Cardiac muscle cell (in vitro differentiated cells and primary cell): ENCODE measurements around the gene POLN. TPM values are rescaled to one million over a fixed set of nuclear protein-coding genes. Genes with fewer than 3 reads are reported as not detected.

Source experiments
- DNase-seq, 2 donors: peaks; one replicate each; pipeline versions ENCODE4 v3.0.0 to v3.0.0-alpha.2; 2010 to 2017; ENCODE audit warnings: low read depth in 1 of 2, low spot score in 1 of 2
- H3K27ac ChIP-seq: fragments of 200-600 bp; sonication (generic); 2 replicates; pipeline ENCODE4 v1.5.1; 2016
- H3K27me3 ChIP-seq: fragments of 200-600 bp; sonication (generic); 2 replicates; pipeline ENCODE4 v1.6.0; 2016; ENCODE audit warnings: control low read depth
- H3K36me3 ChIP-seq: fragments of 200-600 bp; sonication (generic); 2 replicates; pipeline ENCODE4 v1.5.1; 2016; ENCODE audit warnings: control low read depth
- H3K4me1 ChIP-seq: fragments of 200-600 bp; sonication (generic); 2 replicates; pipeline ENCODE4 v1.8.1; 2017; ENCODE audit warnings: low read depth, mild to moderate bottlenecking, mixed run types
- H3K4me3 ChIP-seq: fragments of 200-600 bp; sonication (generic); 2 replicates; pipeline ENCODE4 v1.5.1; 2016; ENCODE audit warnings: mild to moderate bottlenecking
- H3K9me3 ChIP-seq: fragments of 200-600 bp; sonication (generic); 2 replicates; pipeline ENCODE4 v1.5.1; 2017; ENCODE audit warnings: low read depth, mild to moderate bottlenecking, control low read depth
- polyA plus RNA-seq: library from polyadenylated mRNA; unstranded; fragments of >200 nt; fragmentation: Nextera tagmentation; extraction: Ambion mirVana; gene quantifications from 2 replicates; pipeline ENCODE4 v1.2.1, GENCODE V29; 2016
- total RNA-seq: library from RNA; depleted of rRNA; stranded (reverse); fragments of >200 nt; gene quantifications from 2 replicates; pipeline ENCODE4 v1.2.3, GENCODE V29; 2016
- TF ChIP-seq, protein P1 (sequence below): IDR thresholded peaks from 2 replicates; pipeline ENCODE4 v1.5.1; 2012; ENCODE audit warnings: low read depth, mild to moderate bottlenecking, low read length

The POLN gene
- total and polyA plus RNA-seq, 2 experiments from 2014 or later, result 5.2 to 9.0 TPM

DNA sequence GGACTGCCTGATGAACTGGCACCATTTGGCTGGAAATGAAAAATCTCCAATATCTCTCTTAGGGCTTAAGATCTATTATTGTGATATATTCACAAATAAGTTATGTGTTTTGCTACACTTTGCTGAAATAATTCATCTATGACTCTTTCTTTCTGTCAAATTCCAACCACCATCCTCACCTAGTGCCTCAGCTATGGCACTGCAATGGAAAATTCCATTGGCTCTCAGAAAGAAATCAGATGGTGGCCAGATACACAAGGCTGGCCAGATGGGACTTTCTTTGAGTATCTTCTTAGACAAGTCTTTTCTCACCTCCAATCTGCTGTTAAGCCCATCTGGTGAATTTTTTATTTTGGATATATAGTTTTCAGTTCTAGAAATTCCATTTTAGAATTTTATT, 154.8 kb downstream of the POLN start:
- peaks cover 31% of the 10 kb centered on the region for H3K4me1 ChIP-seq
- no peak overlapping the region for H3K27ac ChIP-seq
- TF ChIP-seq, protein P1, sequence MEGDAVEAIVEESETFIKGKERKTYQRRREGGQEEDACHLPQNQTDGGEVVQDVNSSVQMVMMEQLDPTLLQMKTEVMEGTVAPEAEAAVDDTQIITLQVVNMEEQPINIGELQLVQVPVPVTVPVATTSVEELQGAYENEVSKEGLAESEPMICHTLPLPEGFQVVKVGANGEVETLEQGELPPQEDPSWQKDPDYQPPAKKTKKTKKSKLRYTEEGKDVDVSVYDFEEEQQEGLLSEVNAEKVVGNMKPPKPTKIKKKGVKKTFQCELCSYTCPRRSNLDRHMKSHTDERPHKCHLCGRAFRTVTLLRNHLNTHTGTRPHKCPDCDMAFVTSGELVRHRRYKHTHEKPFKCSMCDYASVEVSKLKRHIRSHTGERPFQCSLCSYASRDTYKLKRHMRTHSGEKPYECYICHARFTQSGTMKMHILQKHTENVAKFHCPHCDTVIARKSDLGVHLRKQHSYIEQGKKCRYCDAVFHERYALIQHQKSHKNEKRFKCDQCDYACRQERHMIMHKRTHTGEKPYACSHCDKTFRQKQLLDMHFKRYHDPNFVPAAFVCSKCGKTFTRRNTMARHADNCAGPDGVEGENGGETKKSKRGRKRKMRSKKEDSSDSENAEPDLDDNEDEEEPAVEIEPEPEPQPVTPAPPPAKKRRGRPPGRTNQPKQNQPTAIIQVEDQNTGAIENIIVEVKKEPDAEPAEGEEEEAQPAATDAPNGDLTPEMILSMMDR, result no peak
- no peaks in the 10 kb centered on the region for H3K36me3 ChIP-seq
- no peaks in the 10 kb centered on the region for H3K27me3 ChIP-seq
- no peaks in the 10 kb centered on the region for H3K9me3 ChIP-seq
- DNase-seq, result no peak
- no peak overlapping the region for H3K4me3 ChIP-seq

DNA sequence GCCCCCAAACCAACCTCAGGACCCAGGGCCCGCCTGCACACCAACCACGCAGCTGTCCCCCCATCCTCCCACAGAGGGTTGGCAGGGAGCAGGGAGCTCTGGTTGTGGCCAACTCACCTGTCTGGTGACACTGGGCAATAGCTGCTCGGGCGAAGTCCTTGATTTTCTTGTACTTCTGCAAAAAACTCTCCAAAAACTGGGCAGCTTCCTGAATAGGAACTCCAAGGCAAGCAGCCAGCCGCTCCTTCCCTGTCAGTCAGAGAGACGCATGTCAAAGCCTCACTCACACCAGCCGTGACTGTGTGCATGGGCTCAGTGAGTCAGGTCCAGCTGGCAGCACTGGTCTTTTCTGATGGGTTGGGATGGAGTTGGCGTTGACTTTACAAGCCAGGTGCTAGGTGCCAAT, 156.4 kb downstream of the POLN start:
- no peaks in the 10 kb centered on the region for H3K36me3 ChIP-seq
- TF ChIP-seq, protein P1, result no peak
- no peaks in the 10 kb centered on the region for H3K27me3 ChIP-seq
- no peak overlapping the region for H3K27ac ChIP-seq
- H3K9me3 ChIP-seq, result no peaks in the 10 kb centered on the region
- peaks cover 23% of the 10 kb centered on the region for H3K4me1 ChIP-seq
- no peak for DNase-seq
- H3K4me3 ChIP-seq, result no peak overlapping the region

DNA sequence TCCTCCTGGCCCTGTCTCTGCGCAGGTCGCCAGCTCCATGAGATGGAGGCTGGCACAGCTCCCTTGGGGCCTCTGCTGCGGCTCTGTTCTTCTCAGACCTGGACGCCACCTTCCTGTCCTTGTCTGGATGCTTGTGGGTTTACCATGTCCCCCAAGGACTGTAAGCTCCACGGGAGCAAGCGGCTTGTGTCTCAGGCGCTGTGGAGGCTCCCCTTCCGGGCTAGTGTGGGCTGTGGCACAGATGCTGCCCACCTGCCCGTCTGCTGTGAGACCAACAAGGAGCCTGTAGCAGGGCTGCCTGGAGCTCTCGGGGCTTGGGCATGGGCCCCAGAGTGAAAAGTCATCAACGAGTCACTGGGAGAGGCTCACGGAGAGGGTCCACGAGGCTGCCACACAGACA, 157.6 kb downstream of the POLN start:
- Histone ChIP-seq H3K36me3 (no peaks in the 10 kb centered on the region), H3K4me3 (no peak overlapping the region), H3K9me3 (no peaks in the 10 kb centered on the region), H3K27ac (no peak overlapping the region), H3K27me3 (no peaks in the 10 kb centered on the region), H3K4me1 (peaks cover 11% of the 10 kb centered on the region)
- no peak for DNase-seq
- TF ChIP-seq, protein P1, result no peak

DNA sequence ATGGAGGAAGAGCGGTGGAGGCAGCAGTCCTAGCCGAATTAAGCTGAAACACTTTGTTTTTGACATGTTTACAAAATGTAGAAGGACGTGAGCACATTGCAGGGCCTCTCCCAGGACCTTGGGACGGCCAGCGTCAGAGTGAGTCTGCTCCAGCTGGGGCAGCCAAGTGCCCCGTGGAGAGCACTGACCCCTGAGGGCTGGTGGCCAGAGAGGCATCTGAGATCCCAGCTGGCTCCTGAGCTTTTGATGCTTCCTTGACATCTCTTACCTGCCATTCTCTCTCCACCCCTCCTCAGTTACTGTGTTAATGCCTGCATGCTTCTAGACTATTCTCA, 158.1 kb downstream of the POLN start:
- Histone ChIP-seq H3K36me3 (no peaks in the 10 kb centered on the region), H3K9me3 (no peaks in the 10 kb centered on the region), H3K4me1 (peaks cover 6% of the 10 kb centered on the region), H3K27ac (no peak overlapping the region), H3K4me3 (no peak overlapping the region), H3K27me3 (no peaks in the 10 kb centered on the region)
- no peak for DNase-seq
- TF ChIP-seq, protein P1, result no peak

DNA sequence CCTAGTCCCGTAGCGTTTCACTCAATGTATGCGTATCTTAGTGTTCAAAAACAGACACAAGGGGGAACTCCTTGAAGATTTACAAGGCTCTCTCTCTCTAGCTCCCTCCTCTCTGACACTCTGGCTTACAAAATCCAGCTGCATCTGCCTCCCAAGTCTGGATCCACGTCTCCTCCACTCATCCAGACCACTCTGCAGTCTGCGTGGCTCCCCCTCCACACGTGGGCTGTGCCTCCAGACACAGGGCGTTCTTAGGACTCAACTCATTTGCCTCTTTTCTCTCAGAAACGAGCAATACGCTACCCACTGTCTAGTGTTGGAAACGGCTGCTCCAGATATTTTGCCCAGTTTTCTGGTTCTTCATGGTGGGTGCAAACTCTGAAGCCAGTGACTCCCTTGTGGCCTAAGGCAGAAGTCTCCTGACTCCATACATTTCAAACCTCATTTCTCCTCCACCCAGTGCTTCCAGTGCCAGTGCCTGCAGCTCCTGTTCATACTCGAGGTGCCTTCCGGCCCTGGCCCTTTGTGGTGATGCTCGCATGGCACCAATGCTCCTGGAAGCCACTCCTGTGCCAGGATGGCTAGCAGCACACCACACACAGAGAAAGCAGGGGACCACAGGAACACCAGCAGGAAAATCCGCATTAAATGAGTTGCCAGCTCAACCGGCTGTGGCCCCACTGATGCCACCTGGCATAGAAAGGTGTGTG, 158.7 kb downstream of the POLN start:
- DNase-seq, result no peak
- H3K27me3 ChIP-seq, result no peaks in the 10 kb centered on the region
- peaks cover under 1% of the 10 kb centered on the region for H3K4me1 ChIP-seq
- no peak overlapping the region for H3K27ac ChIP-seq
- no peaks in the 10 kb centered on the region for H3K9me3 ChIP-seq
- TF ChIP-seq, protein P1, result no peak
- H3K36me3 ChIP-seq, result no peaks in the 10 kb centered on the region
- no peak overlapping the region for H3K4me3 ChIP-seq
